Mucosa of descending colon (tissue), 3 donors: ENCODE data around the gene SORBS1. TPM values are rescaled to one million over a fixed set of nuclear protein-coding genes. Genes with fewer than 3 reads are reported as not detected.
A peak's percentile ranks its signal among the peaks of the same experiment; 100 is the strongest.

Source experiments
- ATAC-seq: fragments of 200-7000 bp; cut with Tn5 transposase; one replicate; pipeline ENCODE4 v1.9.1; 2020; ENCODE audit warnings: mild to moderate bottlenecking, moderate library complexity
- DNase-seq, 3 donors: peaks; one replicate each; pipeline ENCODE4 v3.0.0-alpha.2; 2020
- H3K36me3 ChIP-seq: fragments of 200-600 bp; one replicate; pipeline ENCODE4 v1.8.0; 2021; ENCODE audit warnings: low read depth, mild to moderate bottlenecking
- H3K4me1 ChIP-seq: fragments of 200-600 bp; one replicate; pipeline ENCODE4 v1.8.0; 2021; ENCODE audit warnings: low read depth, mild to moderate bottlenecking
- H3K4me3 ChIP-seq: fragments of 200-600 bp; one replicate; pipeline ENCODE4 v1.8.0; 2021; ENCODE audit warnings: mild to moderate bottlenecking
- H3K9me3 ChIP-seq: fragments of 200-600 bp; one replicate; pipeline ENCODE4 v1.8.0; 2021; ENCODE audit warnings: mild to moderate bottlenecking
- CTCF ChIP-seq: fragments of 200-600 bp; IDR thresholded peaks from one replicate; pipeline ENCODE4 v1.8.0; 2022; ENCODE audit warnings: antibody characterized with exemption, mild to moderate bottlenecking
- intact Hi-C, 2 donors: fragments of 100-400 bp; cut with DNase I in 1 of 2; cut with micrococcal nuclease in 1 of 2; formaldehyde crosslinking; loops; one replicate each; pipeline versions ENCODE4 v1.11.0 to v1.11.1; 2022; cut with DNase I, micrococcal nuclease
- total RNA-seq, 3 donors: library from RNA; stranded (reverse); fragmentation: NEBNext Ultra II Directional in 2 of 3; extraction: Animal tissue kit (Norgen Biotek cat#: 25700) in 2 of 3; gene quantifications; one replicate each; pipeline versions ENCODE4 v1.2.1 to v1.2.4, GENCODE V29; 2021 to 2023
- donor health status: DM: no; HTN: no; CAD: no; lungs with moderate emphysema.
- donor health status: DM: no; HTN: no; CAD: no.
- donor health status: DM: no; HTN: yes; CAD: no.

Gene SORBS1
- total RNA-seq, 3 donors from 2014 or later: 48.9 to 699 (median 99.3) TPM

- H3K36me3 ChIP-seq: no peaks in the 10 kb centered on the region
- no peaks in the 10 kb centered on the region for H3K9me3 ChIP-seq
- ATAC-seq (peak; percentile 93), DNase-seq (peak in 1 of 3 donors; percentile 54)
- TF ChIP-seq CTCF: no peak
- intact Hi-C loops: no loop called here
- H3K4me1 ChIP-seq: peaks cover 21% of the 10 kb centered on the region
- no peak overlapping the region for H3K4me3 ChIP-seq
These were observed 294.5 kb downstream of the SORBS1 start for GRCh38 chr10:95266674-95267095.

GRCh38 chr10:95265572-95265971, 295.6 kb downstream of the SORBS1 start:
- intact Hi-C loops: no loop called here
- Histone ChIP-seq H3K36me3 (no peaks in the 10 kb centered on the region), H3K4me1 (peaks cover 21% of the 10 kb centered on the region)

GRCh38 chr10:95264227-95265051, 296.7 kb downstream of the SORBS1 start:
- ATAC-seq: peak; percentile 26
- H3K4me3 ChIP-seq: no peak overlapping the region
- H3K4me1 ChIP-seq: peaks cover 24% of the 10 kb centered on the region
- TF ChIP-seq CTCF: no peak
- H3K36me3 ChIP-seq: no peaks in the 10 kb centered on the region
- no peak for DNase-seq
- intact Hi-C loops: no loop called here
- H3K9me3 ChIP-seq: no peaks in the 10 kb centered on the region

More at GRCh38 chr10:95265572-95265971, 295.6 kb downstream of the SORBS1 start:
- Histone ChIP-seq H3K9me3 (no peaks in the 10 kb centered on the region), H3K4me3 (no peak overlapping the region)
- peak in 1 of 3 donors; percentile 9 for DNase-seq
- no peak for ATAC-seq
- no peak for TF ChIP-seq CTCF

- intact Hi-C loops: no loop called here
These were observed 297.3 kb downstream of the SORBS1 start for GRCh38 chr10:95263864-95264226.

GRCh38 chr10:95262763-95263518, 298.2 kb downstream of the SORBS1 start:
- intact Hi-C loops: no loop called here
- no peaks in the 10 kb centered on the region for H3K9me3 ChIP-seq
- H3K4me1 ChIP-seq: peaks cover 24% of the 10 kb centered on the region
- ATAC-seq: no peak
- no peak overlapping the region for H3K4me3 ChIP-seq
- no peak for TF ChIP-seq CTCF
- H3K36me3 ChIP-seq: no peaks in the 10 kb centered on the region
- DNase-seq: no peak

More at GRCh38 chr10:95263864-95264226, 297.3 kb downstream of the SORBS1 start:
- Histone ChIP-seq H3K9me3 (no peaks in the 10 kb centered on the region), H3K4me3 (no peak overlapping the region), H3K36me3 (no peaks in the 10 kb centered on the region), H3K4me1 (peaks cover 24% of the 10 kb centered on the region)
- DNase-seq (no peak), ATAC-seq (no peak)
- TF ChIP-seq CTCF: no peak
